H9 (cell line): ENCODE results near the gene GTF3C5. TPM values are rescaled to one million over a fixed set of nuclear protein-coding genes. Genes with fewer than 3 reads are reported as not detected.

Experiments used
- DNase-seq: peaks from one replicate; pipeline ENCODE4 v3.0.0-alpha.2; 2017
- H2AFZ ChIP-seq: one replicate; pipeline ENCODE4 v1.6.1; 2013; ENCODE audit warnings: mild to moderate bottlenecking, low read length, control low read depth, moderate library complexity
- H2AK5ac ChIP-seq: 2 replicates; pipeline ENCODE4 v1.6.1; 2013; ENCODE audit warnings: low read length, control low read depth, mixed read lengths; ENCODE audit not compliant: insufficient read length
- H2BK120ac ChIP-seq: one replicate; pipeline ENCODE4 v1.6.1; 2013; ENCODE audit warnings: low read depth, mild to moderate bottlenecking, low read length, control low read depth, inconsistent platforms; ENCODE audit not compliant: poor library complexity, severe bottlenecking
- H2BK12ac ChIP-seq: 2 replicates; pipeline ENCODE4 v1.6.1; 2013; ENCODE audit warnings: low read length, control low read depth, mixed read lengths, low read depth; ENCODE audit not compliant: insufficient read length
- H2BK15ac ChIP-seq: 2 replicates; pipeline ENCODE4 v1.6.1; 2013; ENCODE audit warnings: low read depth, low read length, control low read depth
- H2BK20ac ChIP-seq: one replicate; pipeline ENCODE4 v1.6.1; 2013; ENCODE audit warnings: low read depth, mild to moderate bottlenecking, low read length, control low read depth, inconsistent platforms; ENCODE audit not compliant: poor library complexity, severe bottlenecking
- H2BK5ac ChIP-seq: 2 replicates; pipeline ENCODE4 v1.6.1; 2013; ENCODE audit warnings: low read length, control low read depth, mixed read lengths; ENCODE audit not compliant: insufficient read length
- H3K14ac ChIP-seq: 2 replicates; pipeline ENCODE4 v1.6.1; 2013; ENCODE audit warnings: low read length, control low read depth; ENCODE audit not compliant: insufficient read depth
- H3K18ac ChIP-seq: 2 replicates; pipeline ENCODE4 v1.6.1; 2013; ENCODE audit warnings: low read depth, mild to moderate bottlenecking, mixed read lengths, low read length, control low read depth; ENCODE audit not compliant: insufficient read length
- H3K23ac ChIP-seq: 2 replicates; pipeline ENCODE4 v1.6.1; 2013; ENCODE audit warnings: low read length, control low read depth, mixed read lengths, low read depth; ENCODE audit not compliant: insufficient read length
- H3K23me2 ChIP-seq: 2 replicates; pipeline ENCODE4 v1.6.1; 2013; ENCODE audit warnings: low read depth, mild to moderate bottlenecking, mixed read lengths, low read length, control low read depth; ENCODE audit not compliant: insufficient read length, poor library complexity, severe bottlenecking
- H3K27ac ChIP-seq: 2 replicates; pipeline ENCODE4 v1.5.1; 2013; ENCODE audit warnings: low read length, control low read depth, mixed read lengths, low read depth; ENCODE audit not compliant: insufficient read length
- H3K27me3 ChIP-seq: 2 replicates; pipeline ENCODE4 v1.6.1; 2013; ENCODE audit warnings: low read length, control low read depth, inconsistent platforms; ENCODE audit not compliant: insufficient read depth
- H3K4ac ChIP-seq: 2 replicates; pipeline ENCODE4 v1.6.1; 2013; ENCODE audit warnings: low read depth, mild to moderate bottlenecking, control low read depth, inconsistent platforms, low read length, moderate library complexity
- H3K4me1 ChIP-seq: 2 replicates; pipeline ENCODE4 v1.6.1; 2013; ENCODE audit warnings: low read length, control low read depth, inconsistent platforms; ENCODE audit not compliant: insufficient read depth
- H3K4me2 ChIP-seq: 2 replicates; pipeline ENCODE4 v1.6.1; 2013; ENCODE audit warnings: low read length, control low read depth, mixed read lengths; ENCODE audit not compliant: insufficient read length, insufficient read depth
- H3K56ac ChIP-seq: 2 replicates; pipeline ENCODE4 v1.6.1; 2013; ENCODE audit warnings: low read depth, mild to moderate bottlenecking, mixed read lengths, low read length, control low read depth; ENCODE audit not compliant: insufficient read length
- H3K79me1 ChIP-seq: 2 replicates; pipeline ENCODE4 v1.6.1; 2013; ENCODE audit warnings: low read depth, mild to moderate bottlenecking, moderate library complexity, low read length, control low read depth, inconsistent platforms; ENCODE audit not compliant: insufficient read depth, poor library complexity, severe bottlenecking
- H3K79me2 ChIP-seq: 2 replicates; pipeline ENCODE4 v1.6.1; 2013; ENCODE audit warnings: low read length, control low read depth, inconsistent platforms; ENCODE audit not compliant: insufficient read depth
- H3K9ac ChIP-seq: 2 replicates; pipeline ENCODE4 v1.6.1; 2013; ENCODE audit warnings: low read length, control low read depth, mixed read lengths; ENCODE audit not compliant: insufficient read length; ENCODE audit errors: extremely low read depth
- H3K9me3 ChIP-seq: one replicate; pipeline ENCODE4 v1.6.1; 2013; ENCODE audit warnings: low read depth, low read length, inconsistent platforms; ENCODE audit not compliant: control insufficient read depth
- H3T11ph ChIP-seq: one replicate; pipeline ENCODE4 v1.6.1; 2013; ENCODE audit warnings: mild to moderate bottlenecking, low read length, control low read depth, inconsistent platforms
- H4K20me1 ChIP-seq: one replicate; pipeline ENCODE4 v1.6.1; 2013; ENCODE audit not compliant: control insufficient read depth, insufficient read length, insufficient read depth
- H4K5ac ChIP-seq: 2 replicates; pipeline ENCODE4 v1.6.1; 2013; ENCODE audit warnings: low read depth, mild to moderate bottlenecking, mixed read lengths, low read length, control low read depth; ENCODE audit not compliant: insufficient read length
- H4K8ac ChIP-seq: replicated peaks from 2 replicates; pipeline ENCODE4 v1.6.1; 2013; ENCODE audit warnings: low read length, control low read depth, mixed read lengths, low read depth; ENCODE audit not compliant: insufficient read length
- H4K91ac ChIP-seq: 2 replicates; pipeline ENCODE4 v1.6.1; 2013; ENCODE audit warnings: low read depth, mild to moderate bottlenecking, moderate library complexity, mixed read lengths, low read length, control low read depth; ENCODE audit not compliant: insufficient read length
- H3K27ac Mint-ChIP-seq, 3 experiments: 2 replicates in 2 of 3; 3 replicates in 1 of 3; pipeline ENCODE4 v1.8.0; 2020 to 2021; ENCODE audit warnings: mixed read lengths in 3 of 3, mild to moderate bottlenecking in 1 of 3, moderate library complexity in 1 of 3
- H3K27me3 Mint-ChIP-seq: 2 replicates; pipeline ENCODE4 v1.8.0; 2021; ENCODE audit warnings: low read depth, mild to moderate bottlenecking, moderate library complexity, mixed read lengths
- H3K36me3 Mint-ChIP-seq, 3 experiments: 2 replicates in 2 of 3; 3 replicates in 1 of 3; pipeline ENCODE4 v1.8.0; 2020 to 2021; ENCODE audit warnings: low read depth in 3 of 3, mixed read lengths in 3 of 3; ENCODE audit not compliant: insufficient read depth in 1 of 3
- H3K4me1 Mint-ChIP-seq, 2 experiments: 2 replicates each; pipeline ENCODE4 v1.8.0; 2020; ENCODE audit warnings: mixed read lengths in 2 of 2
- H3K4me3 Mint-ChIP-seq, 2 experiments: 2 replicates in 1 of 2; 3 replicates in 1 of 2; pipeline ENCODE4 v1.8.0; 2020 to 2021; ENCODE audit warnings: mild to moderate bottlenecking in 2 of 2, mixed read lengths in 2 of 2, moderate library complexity in 1 of 2
- H3K9me3 Mint-ChIP-seq, 2 experiments: 2 replicates in 1 of 2; 3 replicates in 1 of 2; pipeline ENCODE4 v1.8.0; 2020; ENCODE audit warnings: mild to moderate bottlenecking in 2 of 2, mixed read lengths in 2 of 2, moderate library complexity in 1 of 2
- CTCF ChIP-seq: fragments of 200-600 bp; sonication (generic); conservative IDR thresholded peaks from 3 replicates; pipeline ENCODE4 v1.8.0; 2021; ENCODE audit warnings: antibody characterized with exemption, mild to moderate bottlenecking
- WGBS: extraction: QIAGEN DNeasy Blood & Tissue Kit; methylation state at CpG from one replicate; pipeline ENCODE4 v1.1.7; 2013; ENCODE audit warnings: missing lambda C conversion rate, low lambda C conversion rate, mixed read lengths; ENCODE audit not compliant: insufficient read length; ENCODE audit errors: extremely low coverage; 5-methylcytosine and 5-hydroxymethylcytosine counted together
- total RNA-seq: library from RNA; stranded (reverse); gene quantifications from 2 replicates; pipeline ENCODE4 v1.2.1, GENCODE V29; 2021

GTF3C5 gene
- total RNA-seq, 1 experiment from 2014 or later, result 88.9 TPM

GRCh38 chr9:133100506-133101355 lies 69.9 kb downstream of the GTF3C5 start:
- no peak overlapping the region for H3K4ac ChIP-seq
- Mint-ChIP-seq H3K36me3 (peaks cover 48 to 70% (median 61%) of the 10 kb centered on the region in 3 experiments), H3K4me1 (peaks cover 0 to under 1% of the 10 kb centered on the region in 2 experiments; a peak in 2 of 4 replicates), H3K27ac (no peak overlapping the region), H3K27me3 (peaks cover 6% of the 10 kb centered on the region), H3K4me3 (no peak overlapping the region), H3K9me3 (peaks cover 11 to 13% of the 10 kb centered on the region in 2 experiments)
- H4K20me1 ChIP-seq, result no peaks in the 10 kb centered on the region
- no peaks in the 10 kb centered on the region for H3K4me1 ChIP-seq
- H2BK120ac ChIP-seq, result no peak overlapping the region
- no peak overlapping the region for H4K91ac ChIP-seq
- WGBS, result no CpG with 5 or more reads among the region's 13 CpGs
- no peaks in the 10 kb centered on the region for H3K9me3 ChIP-seq
- no peak overlapping the region for H4K5ac ChIP-seq
- H2BK5ac ChIP-seq, result no peak overlapping the region
- no peak overlapping the region for H2BK20ac ChIP-seq
- no peak overlapping the region for H2AK5ac ChIP-seq
- no peaks in the 10 kb centered on the region for H3K79me1 ChIP-seq
- H3K79me2 ChIP-seq, result no peaks in the 10 kb centered on the region; the same call in 1 of the 2 replicates
- H3K9ac ChIP-seq, result no peak overlapping the region
- H3K27me3 ChIP-seq, result no peaks in the 10 kb centered on the region
- no peak overlapping the region for H3T11ph ChIP-seq
- TF ChIP-seq CTCF, result no peak
- H2BK15ac ChIP-seq, result no peak overlapping the region
- DNase-seq, result no peak
- no peak overlapping the region for H3K18ac ChIP-seq
- no peak overlapping the region for H2AFZ ChIP-seq
- H3K23me2 ChIP-seq, result no peaks in the 10 kb centered on the region
- H4K8ac ChIP-seq, result no peak overlapping the region
- H3K27ac ChIP-seq, result no peak overlapping the region
- no peak overlapping the region for H2BK12ac ChIP-seq
- no peak overlapping the region for H3K14ac ChIP-seq
- no peak overlapping the region for H3K23ac ChIP-seq
- no peak overlapping the region for H3K56ac ChIP-seq
- H3K4me2 ChIP-seq, result no peak overlapping the region
